Muscle of leg (tissue), 11 donors: ENCODE data around the gene HINFP. TPM values are rescaled to one million over a fixed set of nuclear protein-coding genes. Genes with fewer than 3 reads are reported as not detected.
A peak's percentile ranks its signal among the peaks of the same experiment; 100 is the strongest.
"Not testable (repeated sequence)": the region's sequence is repeated elsewhere in the genome, so short reads cannot be mapped to it uniquely, and the experiment has no call there.

ENCODE experiments used
- DNase-seq: peaks from one replicate; pipeline ENCODE4 v3.0.0; 2013
- H3K27ac ChIP-seq: one replicate; pipeline ENCODE4 v1.5.1; 2013; ENCODE audit warnings: mild to moderate bottlenecking, low read length, control low read depth
- H3K27me3 ChIP-seq: one replicate; pipeline ENCODE4 v1.6.1; 2013; ENCODE audit warnings: low read length; ENCODE audit not compliant: control insufficient read depth, insufficient read depth
- H3K36me3 ChIP-seq: one replicate; pipeline ENCODE4 v1.6.1; 2013; ENCODE audit warnings: low read length; ENCODE audit not compliant: control insufficient read depth, insufficient read depth
- H3K4me1 ChIP-seq: one replicate; pipeline ENCODE4 v1.6.1; 2013; ENCODE audit warnings: low read length; ENCODE audit not compliant: control insufficient read depth, insufficient read depth
- H3K4me3 ChIP-seq: one replicate; pipeline ENCODE4 v1.5.1; 2013; ENCODE audit warnings: low read length, control low read depth
- H3K9me3 ChIP-seq: replicated peaks from 2 replicates; pipeline ENCODE4 v1.6.1; 2013; ENCODE audit warnings: low read depth, low read length; ENCODE audit not compliant: control insufficient read depth
- WGBS: methylation state at CpG from one replicate; pipeline ENCODE4 v1.1.5; 2013; ENCODE audit warnings: missing lambda C conversion rate; ENCODE audit not compliant: insufficient coverage; 5-methylcytosine and 5-hydroxymethylcytosine counted together
- polyA plus RNA-seq, 8 donors: library from polyadenylated mRNA; unstranded; fragments of 120-200 nt; gene quantifications; one replicate each; pipeline versions ENCODE4 v1.2.1 to v1.2.3, GENCODE V29; 2013; ENCODE audit warnings: inconsistent platforms in 1 of 8, low replicate concordance in 1 of 8; ENCODE audit not compliant: insufficient read length in 8 of 8, insufficient read depth in 1 of 8
- total RNA-seq: library from RNA; stranded (reverse); fragments of 120-200 nt; gene quantifications from one replicate; pipeline ENCODE4 v1.2.4, GENCODE V29; 2013

HINFP gene
- total and polyA plus RNA-seq, 9 donors: 15.5 to 22.8 (median 17.4) TPM

- peaks cover 44% of the 10 kb centered on the region for H3K36me3 ChIP-seq
- no peak for DNase-seq
- no peak overlapping the region for H3K4me3 ChIP-seq
- H3K9me3 ChIP-seq: no peaks in the 10 kb centered on the region
- WGBS: 89% methylated on average over 3 of the region's 3 CpGs
- no peaks in the 10 kb centered on the region for H3K27me3 ChIP-seq
- no peak overlapping the region for H3K27ac ChIP-seq
- peaks cover 7% of the 10 kb centered on the region for H3K4me1 ChIP-seq
Observed at GRCh38 chr11:119117004-119117706, 4.2 kb upstream of the HINFP start.

- WGBS: no CpG with 5 or more reads among the region's 5 CpGs
- no peak for DNase-seq
Observed at GRCh38 chr11:119118227-119118626, 3.2 kb upstream of the HINFP start.

DNA sequence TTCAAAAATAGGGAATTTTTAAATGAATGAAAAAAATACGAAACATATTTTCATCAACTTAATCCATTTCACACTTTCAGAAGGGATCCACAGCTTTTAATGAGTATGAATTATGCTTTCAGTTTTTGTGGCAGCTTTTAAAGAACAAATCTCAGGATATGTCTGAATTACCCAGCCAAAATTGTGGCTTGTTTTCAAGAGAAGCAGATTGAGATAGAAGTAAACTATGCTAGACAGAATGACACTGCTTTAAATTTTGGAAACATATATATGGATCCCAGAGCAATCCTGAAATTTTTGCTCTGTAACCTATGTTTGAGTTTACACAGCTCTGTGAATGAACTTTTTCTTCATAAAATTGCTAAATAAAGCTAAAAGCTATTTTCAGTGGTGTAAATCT, 2.4 kb upstream of the HINFP start:
- H3K4me1 ChIP-seq: peaks cover 13% of the 10 kb centered on the region

More at GRCh38 chr11:119118227-119118626, 3.2 kb upstream of the HINFP start:
- Histone ChIP-seq H3K4me3 (no peak overlapping the region), H3K27ac (no peak overlapping the region), H3K4me1 (peaks cover 13% of the 10 kb centered on the region), H3K36me3 (peaks cover 34% of the 10 kb centered on the region), H3K9me3 (no peaks in the 10 kb centered on the region), H3K27me3 (no peaks in the 10 kb centered on the region)

GRCh38 chr11:119120639-119121007, 757 bp upstream of the HINFP start:
- H3K4me1 ChIP-seq: peaks cover 13% of the 10 kb centered on the region
- no peaks in the 10 kb centered on the region for H3K9me3 ChIP-seq
- H3K36me3 ChIP-seq: peaks cover 30% of the 10 kb centered on the region
- H3K27me3 ChIP-seq: no peaks in the 10 kb centered on the region
- H3K27ac ChIP-seq: peak overlapping the region; percentile 82
- peak overlapping the region; percentile 41 for H3K4me3 ChIP-seq
- DNase-seq: peak; percentile 65
- 14% methylated on average over 5 of the region's 5 CpGs for WGBS

More for the DNA sequence above, 2.4 kb upstream of the HINFP start:
- no peaks in the 10 kb centered on the region for H3K9me3 ChIP-seq
- no peak overlapping the region for H3K4me3 ChIP-seq
- H3K27ac ChIP-seq: no peak overlapping the region
- H3K36me3 ChIP-seq: peaks cover 31% of the 10 kb centered on the region
- no CpG with 5 or more reads among the region's 1 CpG for WGBS
- DNase-seq: no peak
- no peaks in the 10 kb centered on the region for H3K27me3 ChIP-seq

DNA sequence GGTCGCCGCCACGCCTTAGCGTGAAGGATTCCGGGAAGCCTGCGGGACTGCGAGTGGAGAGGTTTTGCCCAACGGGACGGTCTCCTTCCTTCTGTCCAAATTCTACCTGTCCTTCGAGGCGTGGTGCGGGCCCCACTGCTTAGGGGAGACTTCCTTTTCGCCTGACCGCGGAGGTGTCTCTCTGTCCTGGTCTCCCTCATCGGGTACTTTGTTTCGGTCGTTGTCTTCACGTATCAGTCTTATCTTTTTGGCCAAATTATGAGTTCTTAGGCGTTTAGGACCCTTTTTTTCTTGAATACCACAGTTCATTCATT, 388 bp downstream of the HINFP start:
- Histone ChIP-seq H3K4me1 (peaks cover 13% of the 10 kb centered on the region), H3K27me3 (no peaks in the 10 kb centered on the region), H3K4me3 (peak overlapping the region; percentile 74), H3K9me3 (no peaks in the 10 kb centered on the region), H3K36me3 (peaks cover 23% of the 10 kb centered on the region), H3K27ac (peak overlapping the region; percentile 78)
- WGBS: 0% methylated on average over 16 of the region's 20 CpGs
- no peak for DNase-seq

DNA sequence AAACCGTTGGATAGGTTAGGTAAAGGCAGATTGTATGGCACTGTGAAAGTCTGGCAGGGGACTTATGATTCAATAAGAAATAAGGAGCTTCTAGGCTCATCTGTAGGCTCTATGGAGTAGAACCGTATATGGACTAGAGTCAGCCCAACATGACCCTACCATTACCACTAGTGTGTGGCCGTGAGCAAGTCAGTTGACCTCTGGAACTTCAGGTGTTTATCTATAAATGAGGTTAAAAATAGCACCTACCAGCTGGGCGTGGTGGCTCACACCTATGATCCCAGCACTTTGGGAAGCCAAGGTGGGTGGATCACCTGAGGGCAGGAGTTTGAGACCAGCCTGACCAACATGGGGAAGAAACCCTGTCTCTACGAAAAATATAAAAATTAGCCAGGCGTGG, 4.4 kb downstream of the HINFP start:
- WGBS: 92% methylated on average over 2 of the region's 6 CpGs
- peaks cover 9% of the 10 kb centered on the region for H3K4me1 ChIP-seq
- H3K4me3 ChIP-seq: no peak overlapping the region
- no peak for DNase-seq
- no peaks in the 10 kb centered on the region for H3K27me3 ChIP-seq
- H3K36me3 ChIP-seq: peaks cover 41% of the 10 kb centered on the region
- H3K27ac ChIP-seq: no peak overlapping the region
- no peaks in the 10 kb centered on the region for H3K9me3 ChIP-seq

DNA sequence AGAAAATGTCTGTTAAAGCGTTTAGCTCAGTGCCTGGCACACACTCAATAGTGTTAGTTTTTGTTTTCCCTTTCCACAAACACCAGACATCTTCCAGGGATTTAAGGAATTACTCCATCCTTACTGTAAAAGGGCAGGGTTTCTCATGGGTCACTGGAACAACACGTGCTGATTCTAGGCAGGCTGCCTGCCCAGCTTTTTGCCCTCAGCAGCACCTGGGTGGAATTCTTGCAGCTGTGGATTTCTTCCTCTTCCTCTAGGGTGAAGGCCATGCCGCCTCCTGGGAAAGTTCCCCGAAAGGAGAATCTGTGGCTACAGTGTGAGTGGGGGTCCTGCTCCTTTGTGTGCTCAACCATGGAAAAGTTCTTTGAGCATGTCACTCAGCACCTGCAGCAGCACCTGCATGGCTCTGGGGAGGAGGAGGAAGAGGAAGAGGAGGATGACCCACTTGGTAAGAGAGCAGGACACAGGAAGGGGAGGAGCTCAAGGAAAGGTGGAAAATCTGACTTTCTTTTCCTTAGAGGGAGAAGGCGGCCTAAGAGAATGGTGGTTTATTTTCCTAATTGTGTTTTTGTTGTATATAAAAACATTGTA, 5.4 kb downstream of the HINFP start:
- peaks cover 50% of the 10 kb centered on the region for H3K36me3 ChIP-seq
- DNase-seq: peak; percentile 50
- no peaks in the 10 kb centered on the region for H3K27me3 ChIP-seq
- peak overlapping the region; percentile 54 for H3K27ac ChIP-seq
- H3K4me3 ChIP-seq: no peak overlapping the region
- H3K4me1 ChIP-seq: peaks cover 8% of the 10 kb centered on the region
- H3K9me3 ChIP-seq: no peaks in the 10 kb centered on the region
- WGBS: 20% methylated on average over 1 of the region's 5 CpGs

DNA sequence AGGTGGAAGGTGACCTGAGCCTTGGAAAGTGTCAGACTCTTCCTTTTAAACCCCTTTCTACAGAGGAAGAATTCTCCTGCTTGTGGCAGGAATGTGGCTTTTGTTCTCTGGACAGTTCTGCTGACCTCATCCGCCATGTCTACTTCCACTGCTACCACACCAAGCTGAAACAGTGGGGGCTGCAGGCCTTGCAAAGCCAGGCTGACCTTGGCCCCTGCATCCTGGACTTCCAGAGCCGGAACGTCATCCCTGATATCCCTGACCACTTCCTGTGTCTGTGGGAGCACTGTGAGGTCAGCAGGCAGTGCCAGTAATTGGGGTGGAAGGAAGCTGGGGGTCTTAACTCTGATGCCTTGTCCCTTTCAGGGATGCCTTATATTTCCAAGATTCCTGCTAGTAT, 9.3 kb downstream of the HINFP start:
- 62% methylated on average over 2 of the region's 3 CpGs for WGBS
- Histone ChIP-seq H3K36me3 (peaks cover 62% of the 10 kb centered on the region), H3K4me1 (no peaks in the 10 kb centered on the region), H3K27ac (no peak overlapping the region), H3K4me3 (no peak overlapping the region), H3K27me3 (no peaks in the 10 kb centered on the region), H3K9me3 (no peaks in the 10 kb centered on the region)
- DNase-seq: no peak

DNA sequence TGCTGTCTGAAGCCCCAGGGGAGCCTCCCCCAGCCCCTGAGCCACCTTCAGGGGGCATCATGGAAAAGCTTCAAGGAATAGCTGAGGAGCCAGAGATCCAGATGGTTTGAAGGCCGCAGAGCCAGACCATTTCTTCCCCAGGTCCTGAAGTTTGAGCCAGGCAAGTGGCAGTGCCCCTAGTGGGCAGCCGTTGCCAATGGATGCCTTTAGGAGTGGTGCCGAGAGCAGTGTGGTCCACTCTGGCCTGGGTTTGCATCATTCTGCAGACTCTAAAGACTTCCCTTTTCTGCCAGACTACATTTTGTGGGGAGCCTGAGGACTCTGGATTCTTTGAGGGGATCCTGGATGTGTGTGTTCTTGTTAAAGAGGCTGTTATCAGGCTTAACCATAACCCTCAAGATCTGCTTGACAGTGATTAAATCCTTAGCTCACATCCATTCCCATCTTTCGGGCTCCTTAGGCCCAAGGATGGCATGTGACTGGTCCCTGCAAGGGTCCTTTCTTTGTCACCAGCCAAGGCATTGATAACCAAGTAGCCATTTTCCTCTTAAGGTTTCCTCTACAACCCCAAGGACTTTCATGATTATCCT, 13.1 kb downstream of the HINFP start:
- H3K9me3 ChIP-seq: no peaks in the 10 kb centered on the region
- DNase-seq: no peak
- H3K36me3 ChIP-seq: peaks cover 45% of the 10 kb centered on the region
- no peaks in the 10 kb centered on the region for H3K4me1 ChIP-seq
- H3K27me3 ChIP-seq: no peaks in the 10 kb centered on the region
- WGBS: 63% methylated on average over 3 of the region's 4 CpGs
- no peak overlapping the region for H3K4me3 ChIP-seq
- H3K27ac ChIP-seq: no peak overlapping the region

- not testable (repeated sequence) for H3K4me3 ChIP-seq, H3K9me3 ChIP-seq, H3K27me3 ChIP-seq, H3K36me3 ChIP-seq, DNase-seq, H3K4me1 ChIP-seq, H3K27ac ChIP-seq
- WGBS: no CpG with 5 or more reads among the region's 10 CpGs
Observed at GRCh38 chr11:119139276-119139675, 17.9 kb downstream of the HINFP start.
